ENCODE measurements around the gene PPP2R2B. TPM values are rescaled to one million over a fixed set of nuclear protein-coding genes. Genes with fewer than 3 reads are reported as not detected.

Gene PPP2R2B
- 1 to 10 TPM; 1.2 to 2.9 (median 1.9) TPM for total RNA-seq

DNA sequence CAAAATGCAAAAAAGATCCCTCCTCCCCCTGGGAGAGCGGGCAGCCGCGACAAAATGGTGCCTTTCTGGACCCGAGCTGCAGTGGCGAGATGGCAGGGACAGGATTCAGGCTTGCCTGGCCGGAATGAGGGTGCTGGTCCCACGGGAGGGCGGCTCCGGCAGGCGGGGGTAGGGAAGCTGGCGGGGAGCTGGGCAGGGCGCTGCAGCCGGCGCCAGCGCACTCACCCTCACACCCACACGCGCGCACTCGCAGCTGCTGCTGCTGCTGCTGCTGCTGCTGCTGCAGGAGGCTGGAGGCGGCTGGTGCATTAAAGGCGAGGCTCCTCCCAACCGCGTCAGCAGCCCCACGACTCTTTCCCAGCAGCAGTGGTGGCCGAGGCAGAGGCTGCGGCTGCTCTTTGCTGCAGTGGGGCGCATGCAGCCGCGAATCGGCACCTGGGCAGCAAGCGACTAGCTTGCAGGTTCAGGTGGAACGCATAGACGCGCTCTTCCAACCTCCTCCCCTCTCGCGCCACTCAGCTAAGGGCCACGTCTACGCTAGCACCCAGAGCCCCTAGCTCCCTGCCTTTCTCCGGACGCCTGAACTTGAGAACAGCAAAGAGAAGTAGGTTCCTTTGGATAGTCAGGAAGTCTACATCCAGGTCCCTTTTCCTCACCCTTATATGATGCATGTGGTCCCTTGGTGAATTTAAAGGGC is at the start of gene PPP2R2B:
TSS of gene PPP2R2B (minus strand) at position 282 of the 697 bp plus-strand sequence.
- H3K36me3 ChIP-seq: no peaks in the 10 kb centered on the region
- no peaks in the 10 kb centered on the region for H3K9me3 ChIP-seq
- peaks cover 0 to 11% of the 10 kb centered on the region in 2 donors for H3K27me3 ChIP-seq
- H3K4me3 ChIP-seq: peak within 1 kb of the TSS; percentile 24 to 55 (median 40)
- peak within 1 kb of the TSS in 2 of 4 donors; percentile 19 to 22 for H3K27ac ChIP-seq
- peak in 2 of 3 donors; percentile 49 to 64 for DNase-seq
- TF ChIP-seq POLR2A (IDR thresholded peaks at IDR 0.05): no peak
- TF ChIP-seq, protein P1, sequence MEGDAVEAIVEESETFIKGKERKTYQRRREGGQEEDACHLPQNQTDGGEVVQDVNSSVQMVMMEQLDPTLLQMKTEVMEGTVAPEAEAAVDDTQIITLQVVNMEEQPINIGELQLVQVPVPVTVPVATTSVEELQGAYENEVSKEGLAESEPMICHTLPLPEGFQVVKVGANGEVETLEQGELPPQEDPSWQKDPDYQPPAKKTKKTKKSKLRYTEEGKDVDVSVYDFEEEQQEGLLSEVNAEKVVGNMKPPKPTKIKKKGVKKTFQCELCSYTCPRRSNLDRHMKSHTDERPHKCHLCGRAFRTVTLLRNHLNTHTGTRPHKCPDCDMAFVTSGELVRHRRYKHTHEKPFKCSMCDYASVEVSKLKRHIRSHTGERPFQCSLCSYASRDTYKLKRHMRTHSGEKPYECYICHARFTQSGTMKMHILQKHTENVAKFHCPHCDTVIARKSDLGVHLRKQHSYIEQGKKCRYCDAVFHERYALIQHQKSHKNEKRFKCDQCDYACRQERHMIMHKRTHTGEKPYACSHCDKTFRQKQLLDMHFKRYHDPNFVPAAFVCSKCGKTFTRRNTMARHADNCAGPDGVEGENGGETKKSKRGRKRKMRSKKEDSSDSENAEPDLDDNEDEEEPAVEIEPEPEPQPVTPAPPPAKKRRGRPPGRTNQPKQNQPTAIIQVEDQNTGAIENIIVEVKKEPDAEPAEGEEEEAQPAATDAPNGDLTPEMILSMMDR (IDR thresholded peaks at IDR 0.05): no peak
- H3K4me1 ChIP-seq: peaks cover 0 to 14% (median 0%) of the 10 kb centered on the region in 4 donors

GRCh38 chr5:146924132-146924531 is 45.6 kb upstream of the PPP2R2B start:
- Histone ChIP-seq H3K27me3 (no peaks in the 10 kb centered on the region), H3K36me3 (no peaks in the 10 kb centered on the region), H3K27ac (no peak overlapping the region), H3K4me3 (no peak overlapping the region), H3K4me1 (no peaks in the 10 kb centered on the region), H3K9me3 (no peaks in the 10 kb centered on the region)
- DNase-seq: no peak
- TF ChIP-seq, protein P1 (IDR thresholded peaks at IDR 0.05): no peak
- TF ChIP-seq POLR2A (IDR thresholded peaks at IDR 0.05): no peak

DNA sequence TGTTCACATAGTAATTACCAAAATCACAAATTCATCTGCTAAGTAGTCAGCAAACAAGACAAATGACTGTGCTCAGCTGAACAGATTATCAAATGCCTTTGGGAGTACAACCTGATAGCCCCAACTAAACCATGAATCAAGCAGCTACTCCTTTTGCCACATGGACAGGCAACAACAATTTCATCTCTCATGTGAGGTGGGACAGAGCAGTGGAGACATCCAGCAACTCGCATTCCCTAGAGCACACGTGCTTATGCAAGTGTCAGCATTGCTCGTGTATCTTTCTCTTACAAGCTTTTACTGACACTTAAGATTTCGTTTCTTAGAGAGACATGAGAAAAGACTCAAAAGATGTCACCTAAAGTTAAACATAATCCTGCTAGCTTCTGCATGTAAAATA is 42.7 kb upstream of the PPP2R2B start:
- H3K9me3 ChIP-seq: no peaks in the 10 kb centered on the region
- no peak overlapping the region for H3K4me3 ChIP-seq
- TF ChIP-seq, protein P1 (IDR thresholded peaks at IDR 0.05): no peak
- TF ChIP-seq POLR2A (IDR thresholded peaks at IDR 0.05): no peak
- H3K4me1 ChIP-seq: no peaks in the 10 kb centered on the region
- DNase-seq: no peak
- no peaks in the 10 kb centered on the region for H3K27me3 ChIP-seq
- no peak overlapping the region for H3K27ac ChIP-seq
- H3K36me3 ChIP-seq: no peaks in the 10 kb centered on the region

- Histone ChIP-seq H3K9me3 (no peaks in the 10 kb centered on the region), H3K4me3 (no peak overlapping the region), H3K4me1 (no peaks in the 10 kb centered on the region), H3K36me3 (no peaks in the 10 kb centered on the region), H3K27ac (no peak overlapping the region), H3K27me3 (no peaks in the 10 kb centered on the region)
- TF ChIP-seq POLR2A (IDR thresholded peaks at IDR 0.05): no peak
- TF ChIP-seq, protein P1 (IDR thresholded peaks at IDR 0.05): no peak
- DNase-seq: no peak
Observed at GRCh38 chr5:146920351-146920881, 41.9 kb upstream of the PPP2R2B start.

DNA sequence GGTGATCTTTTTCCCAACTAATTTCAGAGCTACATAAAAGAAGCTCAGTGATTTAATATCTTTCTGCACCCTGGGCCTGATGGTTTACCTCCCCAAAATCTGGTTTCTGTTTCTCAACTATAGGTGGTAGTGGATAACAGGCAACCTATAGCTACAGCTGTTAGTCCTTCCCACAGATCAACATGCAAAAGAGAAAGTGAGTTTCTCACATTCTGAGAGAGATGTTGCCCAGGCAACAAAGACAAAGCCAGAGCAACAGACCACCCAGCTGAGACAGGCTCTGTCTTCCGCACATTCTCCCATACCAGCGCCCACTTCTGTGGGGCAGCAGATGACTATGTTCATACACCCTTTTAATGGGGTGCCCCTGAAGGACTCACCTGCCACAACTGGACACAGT is 40.7 kb upstream of the PPP2R2B start:
- no peak for DNase-seq
- no peaks in the 10 kb centered on the region for H3K4me1 ChIP-seq
- no peaks in the 10 kb centered on the region for H3K27me3 ChIP-seq
- no peak for TF ChIP-seq POLR2A (IDR thresholded peaks at IDR 0.05)
- TF ChIP-seq, protein P1 (IDR thresholded peaks at IDR 0.05): no peak
- H3K27ac ChIP-seq: no peak overlapping the region
- no peak overlapping the region for H3K4me3 ChIP-seq
- H3K36me3 ChIP-seq: no peaks in the 10 kb centered on the region
- H3K9me3 ChIP-seq: no peaks in the 10 kb centered on the region

Data from Peyer's patch (tissue), 4 donors.